Activated T-helper 2 cell treated with anti-CD3 and anti-CD28 coated beads, Interferon-gamma antibody, Interleukin-2, Interleukin-4, amounts not matched to agents 10 μg/mL and 5 μg/mL and 100 μg/mL, durations not matched to agents 14 hours and 24 hours and 36 hours (primary cell): ENCODE measurements around the gene LY6G5C. TPM values are rescaled to one million over a fixed set of nuclear protein-coding genes. Genes with fewer than 3 reads are reported as not detected.

Source experiments
- DNase-seq: peaks from one replicate; pipeline ENCODE4 v3.0.0; 2021; ENCODE audit warnings: low spot score
- H3K27ac Mint-ChIP-seq: one replicate; pipeline ENCODE4 v1.8.0; 2021; ENCODE audit warnings: mixed read lengths
- H3K27me3 Mint-ChIP-seq: one replicate; pipeline ENCODE4 v1.8.0; 2021; ENCODE audit warnings: low read depth, mixed read lengths
- H3K36me3 Mint-ChIP-seq: one replicate; pipeline ENCODE4 v1.8.0; 2021; ENCODE audit warnings: low read depth, mixed read lengths
- H3K4me1 Mint-ChIP-seq: one replicate; pipeline ENCODE4 v1.8.0; 2021; ENCODE audit warnings: low read depth, mixed read lengths
- H3K4me3 Mint-ChIP-seq: one replicate; pipeline ENCODE4 v1.8.0; 2021; ENCODE audit warnings: low read depth, mild to moderate bottlenecking, moderate library complexity, mixed read lengths
- H3K9me3 Mint-ChIP-seq: one replicate; pipeline ENCODE4 v1.8.0; 2021; ENCODE audit warnings: mixed read lengths
- intact Hi-C: fragments of 100-400 bp; cut with micrococcal nuclease; formaldehyde crosslinking; loops from one replicate; pipeline ENCODE4 v1.15.1; 2023
- total RNA-seq: library from RNA; stranded (reverse); gene quantifications from 2 replicates; pipeline ENCODE4 v1.2.3, GENCODE V29; 2022

The LY6G5C gene
- total RNA-seq, 1 donor from 2014 or later = 4.6 TPM

GRCh38 chr6:31651602-31652191 lies 29.2 kb downstream of the LY6G5C start:
- intact Hi-C loops = loop anchor here (1.0 to 10.0 kb wide), 8 partner anchors 9 to 964 kb away; partner anchors contain the start of genes AGPAT1, C6orf47, LTA and NFKBIL1
- H3K36me3 Mint-ChIP-seq = peaks cover 62% of the 10 kb centered on the region
- H3K9me3 Mint-ChIP-seq = no peaks in the 10 kb centered on the region
- H3K27ac Mint-ChIP-seq = peak overlapping the region; percentile 100
- H3K27me3 Mint-ChIP-seq = no peaks in the 10 kb centered on the region
- H3K4me3 Mint-ChIP-seq = peak overlapping the region; percentile 87
- no peak for DNase-seq
- H3K4me1 Mint-ChIP-seq = peaks cover 34% of the 10 kb centered on the region

DNA sequence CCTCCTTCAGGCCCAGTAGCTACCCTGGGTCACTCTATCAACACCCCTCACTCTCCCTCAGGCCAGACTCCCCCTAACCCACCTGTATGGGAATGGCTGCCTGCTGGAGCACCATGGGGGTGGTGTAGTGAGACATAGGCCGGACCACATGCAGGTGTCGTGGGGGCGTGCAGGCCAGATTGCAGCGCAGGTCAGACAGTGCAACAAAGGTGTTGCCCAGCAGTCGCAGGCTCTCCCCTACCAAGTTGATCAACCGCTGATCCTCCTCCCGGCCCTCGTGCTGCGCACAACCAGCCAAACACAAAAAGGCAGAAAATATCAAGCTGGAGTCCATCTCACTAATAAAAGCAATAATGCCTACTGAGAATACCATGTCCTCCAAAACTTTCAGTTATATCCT lies 35.5 kb downstream of the LY6G5C start:
- H3K4me3 Mint-ChIP-seq = no peak overlapping the region
- DNase-seq = no peak
- peaks cover 9% of the 10 kb centered on the region for H3K4me1 Mint-ChIP-seq
- intact Hi-C loops = no loop called here
- H3K36me3 Mint-ChIP-seq = peaks cover 84% of the 10 kb centered on the region
- H3K27me3 Mint-ChIP-seq = no peaks in the 10 kb centered on the region
- peak overlapping the region; percentile 31 for H3K27ac Mint-ChIP-seq
- no peaks in the 10 kb centered on the region for H3K9me3 Mint-ChIP-seq

- Mint-ChIP-seq H3K4me3 (no peak overlapping the region), H3K4me1 (peaks cover 8% of the 10 kb centered on the region), H3K27me3 (no peaks in the 10 kb centered on the region), H3K27ac (no peak overlapping the region), H3K36me3 (peaks cover 77% of the 10 kb centered on the region), H3K9me3 (no peaks in the 10 kb centered on the region)
- no peak for DNase-seq
- intact Hi-C loops = no loop called here
These were observed 36.9 kb downstream of the LY6G5C start for GRCh38 chr6:31643818-31644454.

DNA sequence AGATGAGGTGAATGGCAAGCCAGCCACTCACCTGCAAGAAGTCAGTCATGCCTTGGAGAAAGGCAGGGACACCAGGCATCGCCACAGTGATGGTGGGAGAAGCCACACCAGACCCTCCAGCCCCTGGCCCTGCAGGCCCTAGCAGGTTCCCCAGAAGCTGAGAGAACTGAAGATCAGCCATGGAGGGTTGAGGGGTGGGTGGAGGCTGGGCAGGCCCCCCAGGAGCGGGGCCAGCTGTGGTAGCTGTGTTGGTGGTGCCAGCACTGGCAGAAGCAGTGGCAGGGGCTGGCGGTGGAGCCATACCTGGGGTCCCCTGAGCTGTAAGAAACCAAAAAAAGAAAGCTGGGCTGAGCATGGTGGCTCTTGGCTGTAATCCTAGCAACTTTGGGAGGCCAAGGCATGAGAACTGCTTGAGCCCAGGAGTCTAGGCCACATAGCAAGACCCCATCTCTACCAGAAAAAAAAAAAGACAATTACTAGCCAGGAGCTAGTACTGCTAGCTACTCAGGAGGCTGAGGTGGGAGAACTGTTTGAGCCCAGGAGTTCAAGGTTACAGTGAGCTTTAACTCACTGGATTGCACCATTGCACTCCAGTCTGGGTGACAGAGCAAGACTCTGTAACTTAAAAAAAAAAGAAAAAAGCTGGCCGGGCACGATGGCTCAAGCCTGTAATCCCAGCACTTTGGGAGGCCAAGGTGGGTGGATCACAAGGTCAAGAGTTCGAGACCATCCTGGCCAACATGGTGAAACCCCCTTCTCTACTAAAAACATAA lies 37.9 kb downstream of the LY6G5C start:
- Mint-ChIP-seq H3K4me3 (no peak overlapping the region), H3K27ac (no peak overlapping the region), H3K27me3 (no peaks in the 10 kb centered on the region), H3K36me3 (peaks cover 75% of the 10 kb centered on the region), H3K9me3 (no peaks in the 10 kb centered on the region), H3K4me1 (peaks cover 6% of the 10 kb centered on the region)
- DNase-seq = no peak
- intact Hi-C loops = no loop called here

DNA sequence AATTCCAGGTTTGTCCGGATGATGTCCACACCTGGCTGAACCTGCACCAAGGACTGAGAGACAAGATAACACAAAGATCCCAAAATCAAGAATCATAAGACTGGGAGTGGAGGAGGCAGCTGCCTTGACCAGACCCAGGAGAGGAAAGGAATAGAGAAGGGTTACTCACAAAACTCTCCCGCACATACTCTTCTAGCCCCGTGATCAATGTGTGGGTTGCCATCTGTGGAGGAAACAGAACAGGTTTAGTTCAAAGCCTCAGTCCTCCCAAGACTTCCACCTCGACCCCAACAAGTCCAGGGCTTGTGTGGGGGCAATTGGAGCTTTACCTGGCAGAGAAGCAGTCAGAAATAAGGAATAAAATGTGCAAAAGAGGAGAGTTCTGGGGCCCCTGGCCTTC lies 39.5 kb downstream of the LY6G5C start:
- H3K36me3 Mint-ChIP-seq = peaks cover 75% of the 10 kb centered on the region
- peaks cover 6% of the 10 kb centered on the region for H3K4me1 Mint-ChIP-seq
- intact Hi-C loops = no loop called here
- H3K9me3 Mint-ChIP-seq = no peaks in the 10 kb centered on the region
- H3K27me3 Mint-ChIP-seq = no peaks in the 10 kb centered on the region
- H3K27ac Mint-ChIP-seq = no peak overlapping the region
- no peak for DNase-seq
- H3K4me3 Mint-ChIP-seq = no peak overlapping the region

GRCh38 chr6:31640612-31641011 lies 40.3 kb downstream of the LY6G5C start:
- Mint-ChIP-seq H3K4me3 (no peak overlapping the region), H3K4me1 (peaks cover 6% of the 10 kb centered on the region), H3K36me3 (peaks cover 75% of the 10 kb centered on the region), H3K9me3 (no peaks in the 10 kb centered on the region), H3K27ac (peak overlapping the region; percentile 23), H3K27me3 (no peaks in the 10 kb centered on the region)
- no peak for DNase-seq
- intact Hi-C loops = no loop called here

DNA sequence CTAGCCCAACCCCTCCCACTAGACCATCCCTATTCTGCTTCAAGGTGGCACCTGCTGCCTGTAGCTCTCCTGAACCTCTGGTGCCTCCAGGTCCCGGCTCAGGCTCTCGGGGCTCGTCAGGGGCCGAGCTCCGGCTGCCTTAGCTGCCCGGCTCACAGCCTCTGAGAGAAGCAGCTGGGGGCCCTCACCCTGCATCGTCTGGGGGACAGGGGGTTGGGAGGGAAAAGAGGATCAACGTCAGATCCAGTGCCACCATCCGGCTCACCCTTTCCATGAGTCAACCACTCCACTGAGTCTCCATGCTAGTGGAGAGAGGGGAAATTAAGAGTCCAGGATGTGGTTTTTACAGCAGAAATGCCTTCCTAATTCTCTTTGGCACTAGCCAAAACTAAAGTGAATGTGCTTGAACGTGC lies 41.4 kb downstream of the LY6G5C start:
- no peaks in the 10 kb centered on the region for H3K9me3 Mint-ChIP-seq
- H3K4me3 Mint-ChIP-seq = no peak overlapping the region
- peaks cover 75% of the 10 kb centered on the region for H3K36me3 Mint-ChIP-seq
- H3K27ac Mint-ChIP-seq = peak overlapping the region; percentile 60
- DNase-seq = no peak
- H3K4me1 Mint-ChIP-seq = peaks cover 6% of the 10 kb centered on the region
- intact Hi-C loops = no loop called here
- H3K27me3 Mint-ChIP-seq = no peaks in the 10 kb centered on the region

GRCh38 chr6:31639043-31639442 lies 41.8 kb downstream of the LY6G5C start:
- intact Hi-C loops = no loop called here
- peak overlapping the region; percentile 39 for H3K27ac Mint-ChIP-seq
- no peak overlapping the region for H3K4me3 Mint-ChIP-seq
- peaks cover 6% of the 10 kb centered on the region for H3K4me1 Mint-ChIP-seq
- peaks cover 79% of the 10 kb centered on the region for H3K36me3 Mint-ChIP-seq
- H3K9me3 Mint-ChIP-seq = no peaks in the 10 kb centered on the region
- H3K27me3 Mint-ChIP-seq = no peaks in the 10 kb centered on the region
- no peak for DNase-seq

- Mint-ChIP-seq H3K4me3 (no peak overlapping the region), H3K27me3 (no peaks in the 10 kb centered on the region), H3K27ac (no peak overlapping the region), H3K36me3 (peaks cover 86% of the 10 kb centered on the region), H3K4me1 (peaks cover 6% of the 10 kb centered on the region), H3K9me3 (no peaks in the 10 kb centered on the region)
- intact Hi-C loops = no loop called here
- DNase-seq = no peak
These were observed 43.9 kb downstream of the LY6G5C start for GRCh38 chr6:31636698-31637596.

- Mint-ChIP-seq H3K36me3 (peaks cover 85% of the 10 kb centered on the region), H3K4me1 (peaks cover 5% of the 10 kb centered on the region), H3K4me3 (no peak overlapping the region), H3K27ac (peak overlapping the region; percentile 42), H3K9me3 (no peaks in the 10 kb centered on the region), H3K27me3 (no peaks in the 10 kb centered on the region)
- intact Hi-C loops = no loop called here
- DNase-seq = no peak
These were observed 45.8 kb downstream of the LY6G5C start for GRCh38 chr6:31634969-31635575.

DNA sequence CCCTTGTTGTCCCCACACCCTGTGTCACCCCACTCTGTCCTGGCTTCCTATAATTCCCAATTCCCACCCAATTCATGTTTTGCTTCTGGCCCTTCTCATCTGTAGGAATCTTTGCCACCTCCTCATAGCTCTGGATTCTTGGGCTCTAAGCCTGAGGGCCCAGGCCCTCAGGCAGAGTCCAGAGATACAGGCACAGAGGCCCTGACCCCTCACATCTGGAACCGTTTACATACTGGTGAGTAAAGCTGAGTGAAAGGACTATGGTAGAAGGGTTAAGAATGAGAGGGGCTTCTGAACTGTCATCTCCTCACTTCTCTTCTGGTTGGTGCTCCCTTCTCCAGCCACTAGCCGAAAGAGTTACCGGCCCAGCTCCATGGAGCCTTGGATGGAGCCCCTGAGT lies 46.7 kb downstream of the LY6G5C start:
- H3K36me3 Mint-ChIP-seq = peaks cover 90% of the 10 kb centered on the region
- H3K27me3 Mint-ChIP-seq = no peaks in the 10 kb centered on the region
- H3K4me3 Mint-ChIP-seq = no peak overlapping the region
- DNase-seq = no peak
- no peak overlapping the region for H3K27ac Mint-ChIP-seq
- H3K9me3 Mint-ChIP-seq = no peaks in the 10 kb centered on the region
- intact Hi-C loops = no loop called here
- no peaks in the 10 kb centered on the region for H3K4me1 Mint-ChIP-seq

- Mint-ChIP-seq H3K4me1 (no peaks in the 10 kb centered on the region), H3K36me3 (peaks cover 91% of the 10 kb centered on the region), H3K9me3 (no peaks in the 10 kb centered on the region), H3K27ac (no peak overlapping the region), H3K27me3 (no peaks in the 10 kb centered on the region), H3K4me3 (no peak overlapping the region)
- intact Hi-C loops = no loop called here
- no peak for DNase-seq
These were observed 47.4 kb downstream of the LY6G5C start for GRCh38 chr6:31633447-31633846.
